HG02610 (cell line): ENCODE results near the gene ASB10.

Experiments
- ATAC-seq: cut with Tn5 transposase; IDR thresholded peaks from one replicate; pipeline ENCODE4 v1.9.1; 2021; ENCODE audit warnings: mild to moderate bottlenecking, moderate library complexity; ENCODE audit not compliant: unreplicated experiment

The ASB10 gene

GRCh38 chr7:151189038-151189437 lies 2.0 kb upstream of the ASB10 start:
- no peak for ATAC-seq

GRCh38 chr7:151188252-151188542 lies 1.1 kb upstream of the ASB10 start:
- ATAC-seq = no peak

GRCh38 chr7:151187409-151188251 lies 580 bp upstream of the ASB10 start:
- no peak for ATAC-seq

- no peak for ATAC-seq
Measured at GRCh38 chr7:151185762-151186639, 1.0 kb downstream of the ASB10 start.

- no peak for ATAC-seq
Measured at GRCh38 chr7:151181011-151181431, 6.0 kb downstream of the ASB10 start.

- ATAC-seq = no peak
Measured at GRCh38 chr7:151179946-151180345, 7.1 kb downstream of the ASB10 start.

- ATAC-seq = no peak
Measured at GRCh38 chr7:151179287-151179860, 7.7 kb downstream of the ASB10 start.

DNA sequence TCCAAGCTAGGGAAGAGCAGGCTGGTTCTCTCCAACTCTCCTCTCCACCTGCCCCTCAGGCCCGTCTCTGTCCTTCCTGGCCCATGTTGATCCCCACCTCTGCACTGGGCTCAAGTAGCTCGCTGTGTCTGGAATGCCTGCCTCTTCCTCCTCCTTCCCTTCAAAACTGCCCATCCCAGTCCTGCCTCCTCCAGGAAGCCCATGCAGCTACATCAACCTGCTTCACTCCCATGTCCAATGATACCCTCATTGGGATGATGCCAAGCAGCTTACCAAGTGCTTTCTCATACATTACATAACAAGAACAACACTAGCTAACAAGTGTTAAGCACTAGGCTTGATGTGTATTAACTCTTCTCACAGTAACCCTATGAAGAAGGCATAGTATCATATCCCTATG lies 8.2 kb downstream of the ASB10 start:
- no peak for ATAC-seq

- ATAC-seq = no peak
Measured at GRCh38 chr7:151178236-151178635, 8.8 kb downstream of the ASB10 start.

DNA sequence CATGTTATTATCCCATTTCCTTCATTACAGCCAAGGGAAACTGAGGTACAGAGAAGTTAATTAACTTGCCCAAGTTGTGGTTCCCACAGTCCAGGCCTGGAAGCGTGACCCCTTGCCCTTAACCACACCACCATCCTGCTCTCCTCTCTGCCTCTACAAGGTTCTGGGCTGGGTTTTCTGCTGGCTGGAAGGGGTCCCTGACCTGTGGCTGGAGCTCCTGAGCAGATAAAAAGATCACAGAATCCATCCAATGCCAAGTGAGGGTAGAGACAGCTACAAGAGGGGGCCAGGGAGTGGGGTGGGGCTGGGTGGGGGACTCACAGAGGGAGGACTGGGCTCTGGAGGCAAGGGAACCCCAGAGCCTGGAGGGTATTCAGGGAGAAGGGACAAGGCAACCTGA lies 9.7 kb downstream of the ASB10 start:
- ATAC-seq = no peak

- ATAC-seq = no peak
Measured at GRCh38 chr7:151176401-151176800, 10.6 kb downstream of the ASB10 start.

DNA sequence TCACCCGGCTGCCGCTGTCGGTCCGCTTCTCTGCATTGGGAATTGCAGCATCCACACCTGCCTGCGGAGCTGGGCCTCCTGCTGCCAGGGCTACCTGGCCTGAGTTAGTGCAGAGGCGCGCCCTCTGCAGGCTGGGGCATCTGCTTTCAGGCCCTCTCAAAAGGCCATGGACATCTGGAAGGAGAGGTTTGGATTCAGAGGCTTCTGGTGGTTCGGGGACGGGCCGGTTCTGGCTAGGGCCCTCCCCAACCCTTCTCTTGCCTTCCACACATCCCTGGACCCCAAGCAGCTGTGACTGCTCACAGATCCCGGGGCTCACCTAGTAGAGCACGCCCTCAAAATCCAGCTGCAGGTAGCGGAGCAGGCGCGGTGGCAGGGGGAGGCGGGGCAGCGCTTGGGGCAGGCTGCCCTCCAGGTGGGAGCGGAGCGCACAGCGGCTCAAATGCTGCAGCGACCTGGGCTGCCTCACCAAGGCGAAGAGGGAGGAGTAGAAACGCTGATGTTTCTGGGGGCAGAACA lies 11.2 kb downstream of the ASB10 start:
- no peak for ATAC-seq

DNA sequence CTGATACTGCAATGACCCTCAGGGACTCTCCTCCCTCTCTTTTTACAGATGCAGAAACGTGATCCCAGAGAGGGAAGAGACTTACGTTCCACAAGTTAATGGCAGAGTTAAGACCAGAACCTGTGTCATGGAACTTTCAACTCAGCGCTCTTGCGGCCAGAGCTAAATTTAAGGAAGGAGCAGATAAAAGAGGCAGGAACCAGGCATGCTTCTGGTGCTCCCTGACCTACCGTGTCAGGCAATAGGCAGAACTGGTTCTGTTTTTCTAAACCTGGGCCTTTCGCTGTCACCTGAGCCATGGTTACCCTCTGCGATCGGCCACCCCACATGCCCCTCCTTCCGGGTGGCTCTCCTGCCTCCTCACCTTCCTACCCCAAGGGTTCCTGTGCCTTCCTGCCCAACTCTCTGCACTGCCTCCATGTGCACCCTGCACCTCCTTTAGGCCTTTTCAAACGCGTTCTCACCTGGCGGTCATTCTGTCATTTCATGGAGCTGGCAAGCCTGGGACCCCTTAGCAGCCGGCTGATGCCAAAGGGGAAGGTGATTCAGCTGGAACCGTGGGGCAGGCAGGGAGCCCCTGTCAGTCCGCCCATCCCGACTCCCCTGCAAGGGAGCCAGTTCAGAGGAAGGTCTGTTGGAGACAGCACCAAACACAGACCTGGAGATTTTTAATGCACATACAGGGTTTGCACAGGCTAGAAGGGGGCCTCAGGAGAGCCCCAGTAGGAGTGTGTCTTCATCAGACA lies 11.8 kb downstream of the ASB10 start:
- ATAC-seq = no peak

DNA sequence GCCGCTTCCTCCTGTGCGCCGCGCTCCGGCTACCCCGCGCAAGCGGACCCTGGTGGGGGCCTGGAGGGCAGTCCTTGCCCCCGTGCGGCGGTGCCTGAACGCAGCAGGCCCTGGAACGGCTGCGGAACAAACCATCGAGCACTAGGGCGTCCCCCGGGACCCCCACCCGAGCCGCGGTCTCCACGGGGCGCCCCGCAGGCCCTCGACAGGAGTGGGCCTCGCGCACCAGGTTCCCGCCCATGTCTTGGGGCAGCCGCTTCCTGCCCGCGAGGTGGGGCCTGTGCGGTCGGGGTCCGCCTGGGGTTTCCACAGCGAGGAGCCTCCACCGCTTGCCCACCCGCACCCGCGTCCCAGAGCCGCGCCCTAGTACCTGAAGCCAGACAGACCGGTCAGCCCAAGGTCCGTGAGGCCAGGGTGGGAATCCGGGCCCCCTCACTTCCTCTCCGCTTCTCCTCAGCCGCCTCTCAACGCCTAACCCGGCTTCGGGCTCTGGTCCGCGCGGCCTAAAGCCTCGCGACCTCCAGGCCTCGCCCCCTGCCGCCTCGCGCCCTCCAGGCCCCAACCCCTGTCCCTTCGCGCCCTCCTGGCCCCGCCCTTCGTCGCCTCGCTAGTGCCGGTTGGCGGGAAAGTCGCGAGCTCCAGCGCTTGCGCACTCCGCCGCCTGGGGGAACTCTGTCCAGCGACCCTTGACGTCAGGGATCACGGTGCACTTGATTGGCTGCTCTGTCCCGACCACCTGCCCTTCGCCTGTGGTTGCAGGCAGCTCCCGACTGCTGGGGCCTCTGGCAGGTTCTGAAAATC lies 12.6 kb downstream of the ASB10 start:
- ATAC-seq = no peak

DNA sequence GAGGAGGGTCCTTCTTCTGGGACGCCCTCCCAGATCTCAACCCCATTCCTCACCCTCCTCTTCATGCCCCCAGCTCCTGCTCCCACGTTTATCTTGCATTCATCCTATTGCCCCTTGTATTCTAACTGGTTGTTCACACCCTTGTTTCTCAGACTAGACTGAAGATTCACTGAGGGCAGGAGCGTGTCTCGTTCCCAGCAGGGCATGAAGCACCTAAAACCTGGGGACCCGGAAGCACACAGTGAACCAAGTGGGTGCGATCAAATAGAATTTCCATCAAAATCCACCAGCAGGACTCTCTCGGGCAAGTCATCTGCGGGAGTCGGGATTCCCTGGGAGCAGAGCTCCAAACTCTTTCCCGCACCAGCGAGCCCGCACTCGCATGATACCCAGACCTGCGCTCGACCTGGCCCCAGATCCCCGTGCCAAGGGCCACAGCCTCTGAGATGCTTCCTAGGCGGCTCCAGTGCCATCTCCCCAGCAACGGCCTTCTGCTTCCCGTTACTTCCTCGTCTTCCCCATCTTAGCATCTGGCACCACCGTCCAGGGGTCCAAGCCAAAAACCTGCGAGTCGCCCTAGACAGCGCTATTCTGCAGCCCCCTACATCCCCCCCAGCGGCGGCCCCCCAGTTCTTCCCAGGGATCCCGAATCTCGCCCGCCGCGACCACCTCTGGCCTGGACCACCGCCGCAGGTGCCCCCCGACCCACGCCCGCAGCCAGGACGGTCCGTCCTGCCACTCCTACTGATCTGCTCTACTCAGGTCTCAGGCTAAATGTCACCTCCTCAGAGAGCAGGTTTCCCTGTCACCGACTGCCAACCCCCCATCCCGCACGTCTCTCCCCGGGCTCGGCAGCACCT lies 13.4 kb downstream of the ASB10 start:
- no peak for ATAC-seq

GRCh38 chr7:151172273-151173141 lies 14.5 kb downstream of the ASB10 start:
- ATAC-seq = no peak

DNA sequence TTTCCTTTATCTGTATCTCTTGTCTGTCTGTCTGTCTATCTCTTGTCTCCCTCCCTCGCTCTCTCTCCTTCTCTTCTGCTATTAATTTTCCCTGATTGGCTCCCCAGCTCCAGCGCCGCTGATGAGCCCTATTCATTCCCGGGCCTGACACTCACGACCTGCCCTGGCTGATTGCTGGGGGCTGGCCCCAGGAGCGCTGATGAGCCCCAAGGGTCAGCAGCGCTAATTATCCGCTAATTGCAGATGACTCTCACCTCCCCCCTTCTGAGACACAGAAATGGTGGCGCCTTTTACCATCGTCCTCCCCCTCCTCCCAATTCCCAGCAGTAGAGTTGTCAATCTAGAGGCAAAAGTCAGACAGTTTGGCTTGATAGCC lies 18.3 kb downstream of the ASB10 start:
- no peak for ATAC-seq
